Measurements from ENCODE around the gene JADE1.

Gene JADE1

GRCh38 chr4:128780688-128781087 lies 28.8 kb upstream of the JADE1 start:
- no peak overlapping the region for H3K9ac ChIP-seq
- H3K36me3 ChIP-seq (ENCODE audit: insufficient read depth) = no peaks in the 10 kb centered on the region
- H3K27ac ChIP-seq = no peak overlapping the region
- no peaks in the 10 kb centered on the region for H3K4me1 ChIP-seq (ENCODE audit: low read depth, poor library complexity, severe bottlenecking)
- no peak overlapping the region for H3K4me3 ChIP-seq (IDR thresholded peaks at IDR 0.05; ENCODE audit: insufficient read depth, low read depth, low read length)
- H2AFZ ChIP-seq (ENCODE audit: low read depth) = no peak overlapping the region
- H3K27me3 ChIP-seq (ENCODE audit: insufficient read depth, low read depth) = no peaks in the 10 kb centered on the region
- TF ChIP-seq CTCF (conservative IDR thresholded peaks at IDR 0.05; ENCODE audit: low read depth, low read length) = no peak
- no peak overlapping the region for H3K4me2 ChIP-seq
- no peaks in the 10 kb centered on the region for H3K79me2 ChIP-seq (ENCODE audit: insufficient read depth, low read depth)
- no peaks in the 10 kb centered on the region for H4K20me1 ChIP-seq (ENCODE audit: insufficient read depth)

GRCh38 chr4:128782076-128782715 lies 27.3 kb upstream of the JADE1 start:
- TF ChIP-seq CTCF (conservative IDR thresholded peaks at IDR 0.05; ENCODE audit: low read depth, low read length) = no peak

GRCh38 chr4:128782875-128783614 lies 26.5 kb upstream of the JADE1 start:
- Histone ChIP-seq H3K27ac (no peak overlapping the region), H3K27me3 (ENCODE audit: insufficient read depth, low read depth) (no peaks in the 10 kb centered on the region), H3K79me2 (ENCODE audit: insufficient read depth, low read depth) (no peaks in the 10 kb centered on the region), H3K4me3 (IDR thresholded peaks at IDR 0.05; ENCODE audit: insufficient read depth, low read depth, low read length) (no peak overlapping the region), H3K36me3 (ENCODE audit: insufficient read depth) (no peaks in the 10 kb centered on the region), H3K4me2 (no peak overlapping the region), H4K20me1 (ENCODE audit: insufficient read depth) (no peaks in the 10 kb centered on the region), H3K4me1 (ENCODE audit: low read depth, poor library complexity, severe bottlenecking) (no peaks in the 10 kb centered on the region), H2AFZ (ENCODE audit: low read depth) (no peak overlapping the region), H3K9ac (no peak overlapping the region)
- TF ChIP-seq CTCF (conservative IDR thresholded peaks at IDR 0.05; ENCODE audit: low read depth, low read length) = no peak

More at GRCh38 chr4:128782076-128782715, 27.3 kb upstream of the JADE1 start:
- H3K9ac ChIP-seq = no peak overlapping the region
- H3K4me2 ChIP-seq = no peak overlapping the region
- H3K27me3 ChIP-seq (ENCODE audit: insufficient read depth, low read depth) = no peaks in the 10 kb centered on the region
- no peak overlapping the region for H3K4me3 ChIP-seq (IDR thresholded peaks at IDR 0.05; ENCODE audit: insufficient read depth, low read depth, low read length)
- no peaks in the 10 kb centered on the region for H4K20me1 ChIP-seq (ENCODE audit: insufficient read depth)
- H3K4me1 ChIP-seq (ENCODE audit: low read depth, poor library complexity, severe bottlenecking) = no peaks in the 10 kb centered on the region
- no peaks in the 10 kb centered on the region for H3K79me2 ChIP-seq (ENCODE audit: insufficient read depth, low read depth)
- H2AFZ ChIP-seq (ENCODE audit: low read depth) = no peak overlapping the region; the same call in 1 of the 2 replicates
- H3K36me3 ChIP-seq (ENCODE audit: insufficient read depth) = no peaks in the 10 kb centered on the region
- no peak overlapping the region for H3K27ac ChIP-seq

- H3K27me3 ChIP-seq (ENCODE audit: insufficient read depth, low read depth) = no peaks in the 10 kb centered on the region
- TF ChIP-seq CTCF (conservative IDR thresholded peaks at IDR 0.05; ENCODE audit: low read depth, low read length) = no peak
- H3K79me2 ChIP-seq (ENCODE audit: insufficient read depth, low read depth) = no peaks in the 10 kb centered on the region
- H3K27ac ChIP-seq = no peak overlapping the region
- peaks cover 5% of the 10 kb centered on the region for H3K4me1 ChIP-seq (ENCODE audit: low read depth, poor library complexity, severe bottlenecking)
- no peak overlapping the region for H2AFZ ChIP-seq (ENCODE audit: low read depth)
- H3K4me3 ChIP-seq (IDR thresholded peaks at IDR 0.05; ENCODE audit: insufficient read depth, low read depth, low read length) = no peak overlapping the region
- no peaks in the 10 kb centered on the region for H4K20me1 ChIP-seq (ENCODE audit: insufficient read depth)
- no peak overlapping the region for H3K9ac ChIP-seq
- no peaks in the 10 kb centered on the region for H3K36me3 ChIP-seq (ENCODE audit: insufficient read depth)
- H3K4me2 ChIP-seq = no peak overlapping the region
Measured at GRCh38 chr4:128787509-128788311, 21.8 kb upstream of the JADE1 start.
